WI38 (cell line): Measurements from ENCODE around the gene CAPN3.

ENCODE experiments used
- H3K4me3 ChIP-seq: 2 replicates; pipeline ENCODE4 v1.5.1; 2011; ENCODE audit warnings: low read depth, mild to moderate bottlenecking, control low read depth, low read length
- TF ChIP-seq, protein P1 (sequence below): IDR thresholded peaks from 2 replicates; pipeline ENCODE4 v1.5.1; 2012; ENCODE audit warnings: low read depth, mild to moderate bottlenecking, control low read depth, low read length

The CAPN3 gene

DNA sequence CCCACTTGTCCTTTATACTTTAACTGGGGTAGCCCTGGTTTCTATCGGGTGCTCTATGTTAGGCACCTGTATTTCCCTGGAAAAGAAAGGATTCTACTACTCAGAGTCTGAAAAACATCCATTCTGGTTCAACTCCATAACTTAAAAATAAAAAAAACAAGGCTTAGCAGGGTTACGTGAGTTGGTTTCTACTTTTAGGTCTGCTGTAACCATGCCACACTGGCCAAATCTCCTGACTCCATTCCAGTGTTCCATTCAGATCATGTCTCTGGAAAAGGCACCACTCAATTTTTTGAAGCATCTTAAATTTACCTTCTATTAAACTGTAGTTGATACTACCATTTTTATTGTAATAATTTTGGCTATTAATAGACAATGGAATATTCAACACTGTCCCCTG, 62.1 kb downstream of the CAPN3 start:
- TF ChIP-seq, protein P1, sequence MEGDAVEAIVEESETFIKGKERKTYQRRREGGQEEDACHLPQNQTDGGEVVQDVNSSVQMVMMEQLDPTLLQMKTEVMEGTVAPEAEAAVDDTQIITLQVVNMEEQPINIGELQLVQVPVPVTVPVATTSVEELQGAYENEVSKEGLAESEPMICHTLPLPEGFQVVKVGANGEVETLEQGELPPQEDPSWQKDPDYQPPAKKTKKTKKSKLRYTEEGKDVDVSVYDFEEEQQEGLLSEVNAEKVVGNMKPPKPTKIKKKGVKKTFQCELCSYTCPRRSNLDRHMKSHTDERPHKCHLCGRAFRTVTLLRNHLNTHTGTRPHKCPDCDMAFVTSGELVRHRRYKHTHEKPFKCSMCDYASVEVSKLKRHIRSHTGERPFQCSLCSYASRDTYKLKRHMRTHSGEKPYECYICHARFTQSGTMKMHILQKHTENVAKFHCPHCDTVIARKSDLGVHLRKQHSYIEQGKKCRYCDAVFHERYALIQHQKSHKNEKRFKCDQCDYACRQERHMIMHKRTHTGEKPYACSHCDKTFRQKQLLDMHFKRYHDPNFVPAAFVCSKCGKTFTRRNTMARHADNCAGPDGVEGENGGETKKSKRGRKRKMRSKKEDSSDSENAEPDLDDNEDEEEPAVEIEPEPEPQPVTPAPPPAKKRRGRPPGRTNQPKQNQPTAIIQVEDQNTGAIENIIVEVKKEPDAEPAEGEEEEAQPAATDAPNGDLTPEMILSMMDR = no peak
- H3K4me3 ChIP-seq = no peak overlapping the region

GRCh38 chr15:42427429-42428223, 68.3 kb downstream of the CAPN3 start:
- TF ChIP-seq, protein P1 = no peak
- H3K4me3 ChIP-seq = no peak overlapping the region

DNA sequence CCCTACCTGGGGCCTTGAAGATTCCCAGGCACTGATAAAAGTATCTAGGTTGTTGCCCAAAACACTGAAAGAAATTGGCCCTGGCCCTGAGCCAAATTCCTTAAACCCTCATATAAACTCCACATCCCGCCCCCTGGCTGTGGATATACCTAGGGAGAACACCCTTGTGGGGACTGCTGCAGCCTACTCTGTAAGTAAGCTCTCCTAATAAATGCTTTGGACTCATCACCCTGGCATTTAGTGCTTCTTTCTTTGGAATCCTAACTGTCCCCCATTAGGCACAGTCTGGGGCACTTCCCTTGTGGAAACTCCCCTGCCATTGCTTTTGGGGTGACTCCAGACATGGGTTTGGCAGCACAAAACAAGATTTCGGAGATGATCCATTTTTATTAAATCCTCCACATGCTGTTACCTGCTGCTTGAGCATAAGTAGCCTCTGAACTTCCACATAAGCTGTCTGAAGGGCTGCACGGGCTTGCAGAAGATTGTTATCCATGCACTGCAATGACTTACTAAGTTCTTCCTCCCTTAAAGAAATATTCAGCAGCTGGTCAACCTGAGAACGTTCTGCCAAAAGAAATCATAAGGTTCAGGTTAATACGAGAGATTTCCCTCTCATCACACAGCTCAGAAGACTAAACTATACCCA, 85.2 kb downstream of the CAPN3 start:
- TF ChIP-seq, protein P1 = no peak

GRCh38 chr15:42445551-42445950, 86.2 kb downstream of the CAPN3 start:
- TF ChIP-seq, protein P1 = no peak
- no peak overlapping the region for H3K4me3 ChIP-seq

More for the DNA sequence above, 85.2 kb downstream of the CAPN3 start:
- no peak overlapping the region for H3K4me3 ChIP-seq

DNA sequence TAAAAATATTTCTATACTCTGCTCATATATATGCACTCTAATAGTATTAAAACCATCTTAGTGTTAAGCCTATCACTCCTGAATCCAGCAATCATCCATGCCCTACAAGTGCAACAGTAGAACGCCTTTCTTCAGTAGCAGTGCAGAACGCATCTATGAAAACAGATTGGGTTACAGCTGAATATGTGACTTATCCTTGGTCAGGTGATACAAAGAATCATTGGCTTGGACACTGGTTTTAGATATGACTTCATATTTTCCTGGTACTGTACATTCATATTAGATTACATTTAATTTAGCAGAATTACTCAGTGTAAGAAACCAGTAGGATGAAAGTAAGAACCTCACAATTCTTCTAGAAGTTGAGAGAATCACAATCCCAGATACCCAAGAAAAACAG, 88.3 kb downstream of the CAPN3 start:
- no peak overlapping the region for H3K4me3 ChIP-seq
- TF ChIP-seq, protein P1 = no peak

DNA sequence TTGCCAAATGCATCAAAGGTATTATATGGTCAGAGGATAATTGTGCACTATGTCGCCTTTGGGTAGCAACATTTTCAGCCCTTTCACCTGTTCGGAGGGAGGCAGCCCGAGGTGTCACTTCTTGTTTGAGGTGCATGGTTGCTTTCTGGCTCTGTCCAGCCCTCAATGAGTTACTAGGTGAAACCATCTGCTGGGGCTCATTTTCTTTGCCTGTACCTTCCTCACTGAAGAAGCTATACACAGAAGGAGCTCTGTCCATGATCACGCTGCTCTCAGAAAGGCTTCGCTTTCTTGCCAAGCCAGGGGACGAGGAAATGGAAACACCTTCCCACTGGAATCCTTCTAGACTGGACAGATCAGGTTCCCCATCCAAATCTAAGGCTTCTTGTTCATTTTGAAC, 89.0 kb downstream of the CAPN3 start:
- H3K4me3 ChIP-seq = no peak overlapping the region
- TF ChIP-seq, protein P1 = no peak

GRCh38 chr15:42449770-42450424, 90.6 kb downstream of the CAPN3 start:
- no peak overlapping the region for H3K4me3 ChIP-seq
- TF ChIP-seq, protein P1 = no peak
